Epithelial cell of umbilical artery (primary cell): ENCODE data around the gene ACER1. TPM values are rescaled to one million over a fixed set of nuclear protein-coding genes. Genes with fewer than 3 reads are reported as not detected.

Experiments
- total RNA-seq: library from RNA; depleted of rRNA; stranded (reverse); fragments of >200 nt; gene quantifications from 2 replicates; pipeline ENCODE4 v1.2.3, GENCODE V29; 2014

The ACER1 gene
- total RNA-seq, result not detected in 2 replicates

GRCh38 chr19:6333439-6333838 is at the start of gene ACER1:
Gene ACER1, minus strand, starts transcription at chr19:6333612. Its CDS starts 61 bp downstream, at chr19:6333551.

GRCh38 chr19:6375411-6376010 is 42.1 kb upstream of the ACER1 start, which contains the start of gene PSPN:
Gene PSPN, minus strand, starts transcription at chr19:6375933. Its CDS starts 84 bp downstream, at chr19:6375849.

GRCh38 chr19:6372594-6373095 is 39.2 kb upstream of the ACER1 start, which contains the start of gene ALKBH7:
Gene ALKBH7, plus strand, starts transcription at chr19:6372794. Its CDS starts 27 bp downstream, at chr19:6372821.

GRCh38 chr19:6279931-6280591 is 53.4 kb downstream of the ACER1 start, which contains the start of gene MLLT1:
Gene MLLT1, minus strand, starts transcription at chr19:6279975. Its CDS starts 191 bp downstream, at chr19:6279784.

Other genes with a start within 250 kb of the ACER1 start
- gene RFX2, start 223.1 kb downstream of the ACER1 start, total RNA-seq, result 3.2 and 4.2 TPM in 2 replicates
- gene ACSBG2, start 197.9 kb downstream of the ACER1 start, total RNA-seq, result not detected in 2 replicates
- 3.3 and 3.9 TPM in 2 replicates for gene MLLT1, start 53.6 kb downstream of the ACER1 start, total RNA-seq
- gene CLPP, start 27.9 kb upstream of the ACER1 start, total RNA-seq, result 63.8 and 73.7 TPM in 2 replicates
- 40.3 and 74.1 TPM in 2 replicates for gene ALKBH7, start 39.2 kb upstream of the ACER1 start, total RNA-seq
- 0.61 and 1.3 TPM in 2 replicates for gene PSPN, start 42.3 kb upstream of the ACER1 start, total RNA-seq
- gene GTF2F1, start 59.6 kb upstream of the ACER1 start, total RNA-seq, result 48.6 and 50.3 TPM in 2 replicates
- 83.5 and 96.2 TPM in 2 replicates for gene KHSRP, start 91.2 kb upstream of the ACER1 start, total RNA-seq
- not detected in 2 replicates for gene SLC25A41, start 100.2 kb upstream of the ACER1 start, total RNA-seq
- gene SLC25A23, start 126.2 kb upstream of the ACER1 start, total RNA-seq, result 19.2 and 32.8 TPM in 2 replicates
- gene CRB3, start 130.7 kb upstream of the ACER1 start, total RNA-seq, result not detected in 2 replicates
- gene DENND1C, start 148.2 kb upstream of the ACER1 start, total RNA-seq, result not detected in 2 replicates
- not detected in 2 replicates for gene TUBB4A, start 168.7 kb upstream of the ACER1 start, total RNA-seq
- 0.30 and 0.65 TPM in 2 replicates for gene TNFSF9, start 197.4 kb upstream of the ACER1 start, total RNA-seq